Uterus (tissue), 4 donors: ENCODE data around the gene ST3GAL6. TPM values are rescaled to one million over a fixed set of nuclear protein-coding genes. Genes with fewer than 3 reads are reported as not detected.
A peak's percentile ranks its signal among the peaks of the same experiment; 100 is the strongest.

Source experiments
- DNase-seq, 2 donors: peaks; one replicate each; pipeline ENCODE4 v3.0.0-alpha.2; 2019 to 2020
- H3K27ac ChIP-seq, 2 donors: fragments of 200-600 bp; sonication (generic); 1 replicate in 1 of 2; 2 replicates in 1 of 2; pipeline ENCODE4 v1.5.1; 2016 to 2018
- H3K27me3 ChIP-seq, 2 donors: fragments of 200-600 bp; sonication (generic); one replicate each; pipeline ENCODE4 v1.5.1; 2018 to 2019; ENCODE audit warnings: control low read depth in 1 of 2
- H3K36me3 ChIP-seq, 2 donors: fragments of 200-600 bp; sonication (generic); one replicate each; pipeline ENCODE4 v1.5.1; 2019; ENCODE audit warnings: control low read depth in 1 of 2
- H3K4me1 ChIP-seq, 2 donors: fragments of 200-600 bp; sonication (generic); one replicate each; pipeline ENCODE4 v1.5.1; 2018 to 2019; ENCODE audit warnings: control low read depth in 1 of 2
- H3K4me3 ChIP-seq, 2 donors: fragments of 200-600 bp; sonication (generic); 1 replicate in 1 of 2; 2 replicates in 1 of 2; pipeline ENCODE4 v1.5.1; 2018 to 2019; ENCODE audit warnings: mild to moderate bottlenecking in 1 of 2
- H3K9me3 ChIP-seq, 2 donors: fragments of 200-600 bp; sonication (generic); one replicate each; pipeline ENCODE4 v1.5.1; 2019; ENCODE audit warnings: control low read depth in 1 of 2
- POLR2A ChIP-seq, 2 donors: fragments of 450-650 bp; IDR thresholded peaks; one replicate each; pipeline ENCODE4 v1.6.1; 2016; ENCODE audit warnings: antibody characterized with exemption in 2 of 2, mild to moderate bottlenecking in 1 of 2, moderate library complexity in 1 of 2
- intact Hi-C: fragments of 100-400 bp; cut with DNase I; formaldehyde crosslinking; loops from one replicate; pipeline ENCODE4 v1.15.1; 2023; ENCODE audit warnings: low total_unique reads
- total RNA-seq, 4 donors: library from RNA; depleted of rRNA in 3 of 4; stranded (reverse); fragments of >200 nt in 3 of 4; gene quantifications; one replicate each; pipeline versions ENCODE4 v1.1.0 to v1.2.4, GENCODE V29; 2014 to 2023
- TF ChIP-seq, protein P1 (sequence below), 4 experiments: fragments of 200-600 bp in 2 of 4; fragments of 450-650 bp in 2 of 4; sonication (generic) in 2 of 4; IDR thresholded peaks; one replicate each; pipeline ENCODE4 v1.5.1; 2016 to 2019; ENCODE audit warnings: antibody characterized with exemption in 4 of 4, mild to moderate bottlenecking in 2 of 4, moderate library complexity in 1 of 4
- donor health status: DM: yes; HTN: yes; CAD: no.

Gene ST3GAL6
- total RNA-seq, 4 donors from 2014 or later: 1.8 to 14.9 (median 9.6) TPM

DNA sequence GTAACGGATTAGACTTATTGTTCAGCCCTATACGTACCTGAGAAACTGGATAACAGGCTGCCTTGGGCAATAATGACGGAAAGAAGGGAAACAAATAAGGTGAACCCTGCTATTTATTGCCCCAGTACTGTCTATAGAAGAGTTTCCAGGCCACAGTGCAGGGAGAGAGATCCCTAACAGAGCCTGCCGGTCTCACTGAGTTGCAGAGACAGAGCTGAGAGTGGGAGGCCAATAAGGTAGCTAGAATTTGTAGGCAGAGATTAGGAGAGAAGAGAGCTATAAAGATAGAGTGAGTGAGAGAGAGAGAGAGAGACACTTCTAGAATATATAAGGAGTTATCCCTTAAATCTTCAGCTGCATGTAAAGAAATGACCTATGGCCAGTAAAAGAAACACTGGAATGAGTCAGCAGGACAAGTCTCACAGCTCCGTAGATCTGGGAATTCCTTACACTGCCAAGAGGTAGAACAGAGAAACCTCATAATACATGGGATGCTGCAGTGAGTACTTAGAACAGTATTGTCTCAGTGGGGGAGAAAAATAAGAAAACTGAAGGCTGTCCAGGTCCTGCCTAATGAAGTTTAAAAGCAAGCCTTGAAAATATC lies 51.8 kb downstream of the ST3GAL6 start:
- TF ChIP-seq POLR2A (IDR thresholded peaks at IDR 0.05): no peak
- TF ChIP-seq, protein P1, sequence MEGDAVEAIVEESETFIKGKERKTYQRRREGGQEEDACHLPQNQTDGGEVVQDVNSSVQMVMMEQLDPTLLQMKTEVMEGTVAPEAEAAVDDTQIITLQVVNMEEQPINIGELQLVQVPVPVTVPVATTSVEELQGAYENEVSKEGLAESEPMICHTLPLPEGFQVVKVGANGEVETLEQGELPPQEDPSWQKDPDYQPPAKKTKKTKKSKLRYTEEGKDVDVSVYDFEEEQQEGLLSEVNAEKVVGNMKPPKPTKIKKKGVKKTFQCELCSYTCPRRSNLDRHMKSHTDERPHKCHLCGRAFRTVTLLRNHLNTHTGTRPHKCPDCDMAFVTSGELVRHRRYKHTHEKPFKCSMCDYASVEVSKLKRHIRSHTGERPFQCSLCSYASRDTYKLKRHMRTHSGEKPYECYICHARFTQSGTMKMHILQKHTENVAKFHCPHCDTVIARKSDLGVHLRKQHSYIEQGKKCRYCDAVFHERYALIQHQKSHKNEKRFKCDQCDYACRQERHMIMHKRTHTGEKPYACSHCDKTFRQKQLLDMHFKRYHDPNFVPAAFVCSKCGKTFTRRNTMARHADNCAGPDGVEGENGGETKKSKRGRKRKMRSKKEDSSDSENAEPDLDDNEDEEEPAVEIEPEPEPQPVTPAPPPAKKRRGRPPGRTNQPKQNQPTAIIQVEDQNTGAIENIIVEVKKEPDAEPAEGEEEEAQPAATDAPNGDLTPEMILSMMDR (IDR thresholded peaks at IDR 0.05): no peak
- no peak for DNase-seq
- H3K4me3 ChIP-seq: no peak overlapping the region
- H3K36me3 ChIP-seq: no peaks in the 10 kb centered on the region
- H3K27ac ChIP-seq: no peak overlapping the region
- no peaks in the 10 kb centered on the region for H3K27me3 ChIP-seq
- no peaks in the 10 kb centered on the region for H3K9me3 ChIP-seq
- no peaks in the 10 kb centered on the region for H3K4me1 ChIP-seq
- intact Hi-C loops: loop anchor here (10.0 kb wide), 2 partner anchors 180 to 210 kb away; no protein-coding TSS in a partner anchor

DNA sequence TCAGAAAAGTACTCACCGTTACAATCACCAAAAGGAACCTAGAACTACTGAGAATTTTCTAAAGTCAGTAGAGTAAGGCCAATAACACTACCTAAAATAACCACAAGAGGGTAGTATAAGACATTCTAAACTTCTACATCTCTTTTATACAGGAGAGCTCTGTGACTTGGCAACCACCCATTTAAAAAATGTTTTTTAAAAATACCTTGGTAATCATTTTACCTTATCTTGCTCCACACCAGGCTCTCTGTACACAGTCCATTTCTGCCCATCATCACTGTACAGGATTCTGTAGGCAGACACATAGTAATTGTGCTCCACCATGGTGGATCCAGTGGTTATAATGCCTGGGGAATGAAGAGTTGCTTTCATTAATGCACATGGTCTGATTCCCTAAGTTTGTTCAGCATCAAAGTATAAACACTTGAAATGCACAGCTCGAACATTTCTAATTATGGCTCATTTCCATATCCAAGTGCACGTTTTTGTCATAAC lies 54.5 kb downstream of the ST3GAL6 start:
- DNase-seq: no peak
- no peak overlapping the region for H3K27ac ChIP-seq
- H3K27me3 ChIP-seq: no peaks in the 10 kb centered on the region
- H3K9me3 ChIP-seq: no peaks in the 10 kb centered on the region
- H3K36me3 ChIP-seq: no peaks in the 10 kb centered on the region
- H3K4me3 ChIP-seq: no peak overlapping the region
- no peaks in the 10 kb centered on the region for H3K4me1 ChIP-seq
- TF ChIP-seq, protein P1 (IDR thresholded peaks at IDR 0.05): peak; percentile 61 to 79 (median 74)
- TF ChIP-seq POLR2A (IDR thresholded peaks at IDR 0.05): no peak
- intact Hi-C loops: loop anchor here (10.0 kb wide), 2 partner anchors 177 to 213 kb away; no protein-coding TSS in a partner anchor

DNA sequence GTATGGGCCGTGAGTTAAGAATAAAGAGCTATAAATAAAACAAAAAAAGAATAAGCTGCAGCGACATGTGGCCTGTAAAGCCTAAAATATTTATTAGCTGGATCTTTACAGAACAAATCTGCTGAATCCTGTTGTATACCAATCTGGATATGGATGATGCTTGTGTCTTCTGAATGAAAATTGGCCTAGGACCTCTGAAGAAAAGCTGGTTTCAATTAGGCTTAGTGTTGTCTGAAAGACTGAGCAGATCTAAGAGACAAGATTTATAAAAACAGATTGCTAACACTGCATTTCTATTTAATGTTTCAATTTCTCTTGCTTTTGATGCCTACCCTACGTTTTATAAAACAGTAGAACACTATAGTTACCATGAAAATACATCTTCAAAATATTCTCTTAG lies 57.9 kb downstream of the ST3GAL6 start:
- TF ChIP-seq, protein P1 (IDR thresholded peaks at IDR 0.05): no peak
- TF ChIP-seq POLR2A (IDR thresholded peaks at IDR 0.05): no peak
- no peak for DNase-seq
- Histone ChIP-seq H3K4me3 (no peak overlapping the region), H3K27me3 (no peaks in the 10 kb centered on the region), H3K36me3 (no peaks in the 10 kb centered on the region), H3K9me3 (no peaks in the 10 kb centered on the region), H3K27ac (no peak overlapping the region), H3K4me1 (no peaks in the 10 kb centered on the region)
- intact Hi-C loops: no loop called here

DNA sequence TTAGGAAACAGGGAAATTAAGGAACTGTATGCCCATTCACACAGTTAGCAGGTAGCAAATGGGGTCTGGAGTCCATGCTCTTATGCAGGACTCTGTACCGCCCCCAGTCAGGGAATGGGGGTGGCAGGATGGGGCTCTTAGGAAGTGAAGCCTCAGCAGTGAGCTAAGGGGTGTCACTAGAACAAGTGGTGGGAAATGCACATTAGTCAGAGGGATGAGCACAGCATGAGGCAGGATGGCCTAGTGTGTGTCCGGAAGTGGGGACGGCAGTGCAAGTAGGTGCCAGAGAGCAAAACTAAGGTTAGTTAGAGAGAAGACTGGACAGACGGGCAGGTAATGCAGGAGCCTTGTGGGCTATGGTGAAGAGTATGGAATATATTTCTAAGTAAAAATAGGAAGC lies 60.7 kb downstream of the ST3GAL6 start:
- Histone ChIP-seq H3K4me1 (no peaks in the 10 kb centered on the region), H3K27me3 (no peaks in the 10 kb centered on the region), H3K36me3 (no peaks in the 10 kb centered on the region), H3K4me3 (no peak overlapping the region), H3K27ac (no peak overlapping the region), H3K9me3 (no peaks in the 10 kb centered on the region)
- no peak for DNase-seq
- intact Hi-C loops: no loop called here
- no peak for TF ChIP-seq POLR2A (IDR thresholded peaks at IDR 0.05)
- TF ChIP-seq, protein P1 (IDR thresholded peaks at IDR 0.05): no peak

DNA sequence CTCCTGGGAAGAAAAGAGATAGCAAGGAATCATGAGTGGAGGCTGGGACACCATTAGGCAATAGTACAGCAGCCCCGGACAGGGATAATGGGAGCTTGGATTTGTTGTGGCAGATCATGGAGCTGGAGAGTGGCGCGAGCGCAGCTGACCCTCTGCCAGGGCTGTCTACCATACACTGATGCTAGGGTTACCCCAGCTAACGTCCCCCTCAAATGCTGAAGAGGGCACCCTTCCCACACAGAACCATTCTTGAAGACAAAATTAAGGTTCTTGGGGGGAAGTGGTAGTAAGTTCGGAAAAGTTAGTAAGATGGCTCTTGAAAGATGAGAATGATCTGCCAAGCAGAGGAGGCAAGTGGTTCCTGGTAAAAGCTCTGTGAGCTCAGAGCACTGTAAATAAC lies 61.1 kb downstream of the ST3GAL6 start:
- Histone ChIP-seq H3K4me3 (no peak overlapping the region), H3K27me3 (no peaks in the 10 kb centered on the region), H3K4me1 (no peaks in the 10 kb centered on the region), H3K27ac (no peak overlapping the region), H3K36me3 (no peaks in the 10 kb centered on the region), H3K9me3 (no peaks in the 10 kb centered on the region)
- DNase-seq: no peak
- TF ChIP-seq, protein P1 (IDR thresholded peaks at IDR 0.05): no peak
- TF ChIP-seq POLR2A (IDR thresholded peaks at IDR 0.05): no peak
- intact Hi-C loops: no loop called here
